T-helper 1 cell treated with Interleukin-12 subunit alpha and Interleukin-12 subunit beta and Interleukin-4 antibody, amounts not matched to agents 30 ng/mL and 1 ng/mL, for 36 hours (primary cell): ENCODE data around the gene JARID2. TPM values are rescaled to one million over a fixed set of nuclear protein-coding genes. Genes with fewer than 3 reads are reported as not detected.
"Not testable (repeated sequence)": the region's sequence is repeated elsewhere in the genome, so short reads cannot be mapped to it uniquely, and the experiment has no call there.

Experiments
- intact Hi-C: fragments of 100-400 bp; cut with micrococcal nuclease; formaldehyde crosslinking; loops from one replicate; pipeline ENCODE4 v1.15.1; 2024
- total RNA-seq: library from RNA; stranded (reverse); gene quantifications from 2 replicates; pipeline ENCODE4 v1.2.3, GENCODE V29; 2022

JARID2 gene
- total RNA-seq, 1 donor from 2014 or later = 40.3 TPM

GRCh38 chr6:15304337-15305042, 58.6 kb downstream of the JARID2 start:
- intact Hi-C loops = loop anchor here (10.0 kb wide), 2 partner anchors 1090 to 1180 kb away; no protein-coding TSS in a partner anchor

- intact Hi-C loops = loop anchor here (10.0 kb wide), 2 partner anchors 1091 to 1181 kb away; no protein-coding TSS in a partner anchor
Observed at GRCh38 chr6:15305496-15305895, 59.6 kb downstream of the JARID2 start.

- intact Hi-C loops = loop anchor here (10.0 kb wide), 2 partner anchors 1091 to 1181 kb away; no protein-coding TSS in a partner anchor
Observed at GRCh38 chr6:15305909-15306308, 60.0 kb downstream of the JARID2 start.

- intact Hi-C loops = loop anchor here (1.0 to 10.0 kb wide), 3 partner anchors 9 to 1184 kb away; no protein-coding TSS in a partner anchor
Observed at GRCh38 chr6:15308435-15309213, 62.8 kb downstream of the JARID2 start.

GRCh38 chr6:15309611-15310283, 63.9 kb downstream of the JARID2 start:
- intact Hi-C loops = loop anchor here (1.0 to 10.0 kb wide), 3 partner anchors 8 to 1185 kb away; no protein-coding TSS in a partner anchor

GRCh38 chr6:15310680-15311079, 64.8 kb downstream of the JARID2 start:
- intact Hi-C loops = no loop called here

- intact Hi-C loops = no loop called here
Observed at GRCh38 chr6:15312500-15312899, 66.6 kb downstream of the JARID2 start.

- intact Hi-C loops = no loop called here
Observed at GRCh38 chr6:15313367-15313766, 67.5 kb downstream of the JARID2 start.

- intact Hi-C loops = loop anchor here (1.0 kb wide), 2 partner anchors 7 to 13 kb away; no protein-coding TSS in a partner anchor
Observed at GRCh38 chr6:15316754-15317153, 70.9 kb downstream of the JARID2 start.

- intact Hi-C loops = loop anchor here (1.0 kb wide), 2 partner anchors 8 to 12 kb away; no protein-coding TSS in a partner anchor
Observed at GRCh38 chr6:15317251-15317650, 71.4 kb downstream of the JARID2 start.

- intact Hi-C loops = loop anchor here (1.0 kb wide), 2 partner anchors 9 to 11 kb away; no protein-coding TSS in a partner anchor
Observed at GRCh38 chr6:15317934-15318902, 72.3 kb downstream of the JARID2 start.

GRCh38 chr6:15319677-15320076, 73.8 kb downstream of the JARID2 start:
- intact Hi-C loops = no loop called here

GRCh38 chr6:15320693-15321092, 74.8 kb downstream of the JARID2 start:
- intact Hi-C loops = no loop called here

- intact Hi-C loops = no loop called here
Observed at GRCh38 chr6:15322184-15322583, 76.3 kb downstream of the JARID2 start.

GRCh38 chr6:15322781-15323536, 77.1 kb downstream of the JARID2 start:
- intact Hi-C loops = no loop called here

- intact Hi-C loops = not testable (repeated sequence)
Observed at GRCh38 chr6:15323611-15324010, 77.7 kb downstream of the JARID2 start.

- intact Hi-C loops = no loop called here
Observed at GRCh38 chr6:15324427-15324985, 78.6 kb downstream of the JARID2 start.

- intact Hi-C loops = no loop called here
Observed at GRCh38 chr6:15325540-15325955, 79.7 kb downstream of the JARID2 start.

GRCh38 chr6:15326067-15326614, 80.3 kb downstream of the JARID2 start:
- intact Hi-C loops = loop anchor here (2.0 kb wide), 2 partner anchors 25 to 81 kb away; no protein-coding TSS in a partner anchor
